HG02588 (cell line): ENCODE measurements around the gene PIANP.
"Not testable (repeated sequence)": the region's sequence is repeated elsewhere in the genome, so short reads cannot be mapped to it uniquely, and the experiment has no call there.

Experiments
- ATAC-seq: cut with Tn5 transposase; IDR thresholded peaks from one replicate; pipeline ENCODE4 v1.9.1; 2021; ENCODE audit warnings: mild to moderate bottlenecking, moderate library complexity; ENCODE audit not compliant: unreplicated experiment

PIANP gene, protein sequence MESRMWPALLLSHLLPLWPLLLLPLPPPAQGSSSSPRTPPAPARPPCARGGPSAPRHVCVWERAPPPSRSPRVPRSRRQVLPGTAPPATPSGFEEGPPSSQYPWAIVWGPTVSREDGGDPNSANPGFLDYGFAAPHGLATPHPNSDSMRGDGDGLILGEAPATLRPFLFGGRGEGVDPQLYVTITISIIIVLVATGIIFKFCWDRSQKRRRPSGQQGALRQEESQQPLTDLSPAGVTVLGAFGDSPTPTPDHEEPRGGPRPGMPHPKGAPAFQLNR

DNA sequence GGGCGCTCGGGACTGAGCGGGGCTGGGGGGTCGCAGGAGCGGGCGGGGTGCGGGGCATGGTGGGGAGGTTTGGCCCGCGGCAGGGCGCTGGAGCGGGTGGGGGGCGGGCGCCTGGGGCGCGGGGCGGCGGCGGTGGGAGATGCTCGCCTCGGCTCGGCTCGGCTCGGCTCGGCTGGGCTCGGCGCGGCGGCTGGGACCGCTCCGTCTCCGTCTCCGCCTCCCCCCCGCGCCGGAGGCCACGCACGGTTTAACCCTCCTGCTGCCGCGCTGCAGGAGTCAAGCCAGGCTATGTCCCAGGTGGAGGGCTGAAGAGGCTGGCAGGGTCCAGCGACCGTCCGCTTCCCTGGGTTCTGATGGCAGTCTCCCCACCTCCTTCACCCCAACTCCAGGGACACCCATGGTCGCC is at the start of gene PIANP:
TSS of gene PIANP (minus strand) at position 170 of the 406 bp plus-strand sequence. CDS start 2,754 bp downstream, outside the sequence.
- no peak for ATAC-seq

DNA sequence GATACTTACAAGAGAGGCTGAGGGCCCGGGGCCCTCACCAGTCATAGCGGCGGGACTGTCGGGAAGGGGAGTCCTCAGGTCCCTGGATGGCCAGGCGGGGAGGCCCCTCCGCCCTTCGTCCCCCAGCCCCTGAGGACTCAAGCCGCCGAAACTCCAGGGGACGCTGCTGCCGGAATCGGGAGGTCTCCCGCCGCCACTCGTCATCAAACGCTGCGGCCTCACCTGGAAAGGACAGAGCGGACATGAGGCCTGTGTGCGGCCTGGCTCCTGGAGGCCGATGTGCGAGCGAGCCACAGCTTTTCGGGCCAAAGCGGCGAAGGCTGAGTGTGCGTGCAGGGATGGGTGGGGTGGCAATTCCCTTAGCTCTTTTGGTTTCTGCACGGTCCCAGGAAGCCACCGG is 48.1 kb upstream of the PIANP start:
- ATAC-seq = no peak

DNA sequence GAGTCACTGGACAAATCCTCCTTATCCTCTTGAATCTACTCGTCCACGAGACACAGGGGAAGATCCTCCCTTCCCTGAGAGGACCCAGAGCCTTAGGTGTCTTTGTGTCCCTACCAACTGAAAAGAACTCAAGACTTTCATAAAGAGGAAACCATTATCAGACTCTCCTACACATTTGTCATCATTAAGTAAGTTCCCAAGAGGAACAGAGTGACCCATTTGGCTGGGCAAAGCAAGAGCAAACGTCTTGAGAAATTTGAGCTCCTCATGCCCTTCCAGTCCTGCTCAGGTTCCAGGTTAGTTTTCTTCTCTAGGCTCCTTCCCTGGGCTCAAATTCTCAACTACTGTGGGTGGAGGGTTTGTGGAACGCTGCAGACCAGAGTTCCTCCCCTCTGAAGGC is 46.6 kb upstream of the PIANP start:
- no peak for ATAC-seq

DNA sequence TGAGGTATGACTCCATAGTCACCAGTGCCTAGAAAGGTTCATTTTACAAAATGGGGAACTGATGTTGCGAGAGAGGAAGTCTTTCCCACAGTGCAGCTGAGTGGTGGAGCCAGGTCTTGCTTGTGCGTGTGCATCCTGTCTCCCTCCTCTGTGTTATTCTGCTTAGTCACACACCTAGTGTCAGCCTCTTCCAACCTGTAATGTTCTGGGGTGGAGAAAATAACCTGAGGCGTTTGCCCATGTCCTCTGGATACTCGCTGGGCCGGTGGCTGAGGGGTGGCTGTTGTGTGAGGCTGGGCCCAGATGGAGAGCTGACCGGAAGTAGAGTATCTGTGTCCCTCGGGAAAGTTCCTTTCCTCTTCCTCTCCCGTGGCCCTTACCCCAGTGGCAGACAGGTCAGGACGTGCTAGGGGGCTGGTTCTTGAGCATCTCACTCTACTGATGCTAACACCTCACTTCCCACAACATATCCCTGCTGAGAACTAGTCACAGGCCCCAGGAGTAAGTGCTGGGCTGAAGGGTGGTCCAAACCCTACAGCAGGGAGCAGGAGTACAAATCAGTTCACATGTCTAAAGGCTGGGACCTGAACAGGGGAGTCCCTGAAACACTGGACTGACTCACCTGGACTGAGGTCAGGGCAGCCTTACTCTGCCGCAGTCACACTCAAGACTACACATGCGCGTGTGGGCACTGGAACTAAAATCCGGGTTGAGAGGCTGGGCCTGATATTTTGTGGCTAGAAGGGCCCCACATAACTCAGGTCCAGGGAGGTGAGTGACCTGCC is 45.3 kb upstream of the PIANP start:
- ATAC-seq = no peak

DNA sequence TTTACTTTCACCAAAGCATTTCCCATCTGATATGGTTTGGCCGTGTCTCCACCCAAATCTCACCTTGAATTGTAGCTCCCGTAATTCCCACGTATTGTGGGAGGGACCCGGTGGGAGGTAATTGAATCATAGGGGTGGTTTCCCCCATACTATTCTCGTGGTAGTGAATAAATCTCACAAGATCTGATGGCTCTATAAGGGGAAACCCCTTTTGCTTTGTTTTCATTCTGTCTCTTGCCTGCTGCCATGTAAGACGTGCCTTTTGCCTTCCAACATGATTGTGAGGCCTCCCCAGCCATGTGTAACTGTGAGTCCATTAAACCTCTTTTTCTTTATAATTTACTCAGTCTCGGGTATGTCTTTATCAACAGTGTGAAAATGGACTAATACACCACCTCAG is 42.7 kb upstream of the PIANP start:
- ATAC-seq = not testable (repeated sequence)

DNA sequence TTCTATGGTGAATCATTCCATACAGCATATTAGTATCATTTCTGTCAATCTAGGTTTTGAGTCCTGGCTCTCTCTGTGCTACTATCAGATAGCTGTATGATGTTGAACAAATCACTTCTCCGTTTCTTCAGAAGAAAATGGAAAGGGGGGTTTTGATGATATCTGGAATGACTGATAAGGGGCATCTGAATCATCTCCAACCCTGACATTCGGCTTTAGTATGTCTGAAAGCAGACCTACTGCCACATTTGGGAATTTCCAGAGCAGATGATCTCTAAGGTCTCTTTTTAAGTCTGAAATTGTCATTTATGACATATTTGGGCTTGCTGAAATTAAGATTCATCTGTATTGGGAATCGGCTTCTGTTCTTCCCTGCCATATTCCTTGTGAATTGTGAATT is 42.2 kb upstream of the PIANP start:
- no peak for ATAC-seq

DNA sequence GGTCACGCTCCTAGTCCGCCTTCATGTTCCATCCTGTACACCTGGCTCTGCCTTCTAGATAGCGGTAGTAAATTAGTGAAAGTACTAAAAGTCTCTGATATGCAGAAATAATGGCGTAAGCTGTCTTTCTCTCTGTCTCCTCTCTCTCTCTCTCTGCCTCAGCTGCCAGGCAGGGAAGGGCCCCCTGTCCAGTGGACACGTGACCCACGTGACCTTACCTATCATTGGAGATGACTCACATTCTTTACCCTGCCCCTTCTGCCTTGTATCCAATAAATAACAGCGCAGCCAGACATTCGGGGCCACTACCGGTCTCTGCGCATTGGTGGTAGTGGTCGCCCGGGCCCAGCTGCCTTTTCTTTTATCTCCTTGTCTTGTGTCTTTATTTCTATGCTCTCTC is 41.5 kb upstream of the PIANP start:
- ATAC-seq = not testable (repeated sequence)

DNA sequence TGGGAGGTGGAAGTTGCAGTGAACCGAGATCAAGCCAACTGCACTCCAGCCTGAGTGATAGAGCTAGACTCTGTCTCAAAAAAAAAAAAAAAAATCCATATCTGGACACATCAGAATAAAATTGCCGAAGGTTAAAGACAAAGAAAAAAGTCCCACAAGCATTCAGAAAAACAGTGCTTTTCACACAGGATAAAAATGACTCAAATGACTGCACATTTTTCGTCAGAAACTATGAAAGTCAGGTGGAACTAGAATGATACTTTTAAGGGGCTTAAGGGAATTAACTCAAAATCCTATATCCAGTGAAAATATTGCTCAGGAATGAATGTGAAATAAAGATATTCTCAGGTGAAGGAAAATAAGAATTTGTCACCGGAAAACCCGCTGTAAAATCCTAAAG is 36.1 kb upstream of the PIANP start:
- no peak for ATAC-seq

DNA sequence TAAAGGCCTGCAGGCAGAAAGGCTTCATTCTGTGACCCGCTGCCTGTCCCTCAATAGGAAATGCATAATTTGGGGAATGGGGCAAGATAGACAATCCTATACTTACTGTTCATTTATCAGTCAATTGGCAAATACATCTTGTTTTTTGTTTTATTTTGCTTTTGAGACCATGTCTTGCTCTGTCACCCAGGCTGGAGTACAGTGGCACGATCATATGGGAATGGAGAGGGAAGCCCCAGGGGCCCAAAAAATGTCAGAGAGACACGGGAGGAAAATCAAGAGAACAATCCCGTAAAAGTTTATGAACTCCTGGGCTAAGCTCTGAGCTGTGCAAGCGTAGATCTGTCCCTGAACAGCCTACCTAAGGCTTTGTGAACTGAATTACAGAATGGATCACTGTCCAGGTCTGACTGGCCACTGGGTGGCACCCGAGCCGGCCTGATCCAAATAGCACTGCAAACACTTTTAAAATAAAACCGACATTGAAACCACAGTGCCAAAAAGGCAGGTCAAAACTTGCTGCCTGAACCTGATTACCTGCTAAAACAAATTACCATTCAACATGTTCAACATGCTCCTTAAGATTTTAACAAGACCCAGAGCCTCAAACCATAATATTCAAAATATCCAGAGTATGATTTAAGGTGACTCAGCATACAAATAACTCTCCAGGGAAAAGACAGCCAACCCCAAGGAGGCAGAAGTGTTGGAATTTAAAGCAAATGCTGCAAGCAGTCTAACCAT is 35.0 kb upstream of the PIANP start:
- no peak for ATAC-seq

DNA sequence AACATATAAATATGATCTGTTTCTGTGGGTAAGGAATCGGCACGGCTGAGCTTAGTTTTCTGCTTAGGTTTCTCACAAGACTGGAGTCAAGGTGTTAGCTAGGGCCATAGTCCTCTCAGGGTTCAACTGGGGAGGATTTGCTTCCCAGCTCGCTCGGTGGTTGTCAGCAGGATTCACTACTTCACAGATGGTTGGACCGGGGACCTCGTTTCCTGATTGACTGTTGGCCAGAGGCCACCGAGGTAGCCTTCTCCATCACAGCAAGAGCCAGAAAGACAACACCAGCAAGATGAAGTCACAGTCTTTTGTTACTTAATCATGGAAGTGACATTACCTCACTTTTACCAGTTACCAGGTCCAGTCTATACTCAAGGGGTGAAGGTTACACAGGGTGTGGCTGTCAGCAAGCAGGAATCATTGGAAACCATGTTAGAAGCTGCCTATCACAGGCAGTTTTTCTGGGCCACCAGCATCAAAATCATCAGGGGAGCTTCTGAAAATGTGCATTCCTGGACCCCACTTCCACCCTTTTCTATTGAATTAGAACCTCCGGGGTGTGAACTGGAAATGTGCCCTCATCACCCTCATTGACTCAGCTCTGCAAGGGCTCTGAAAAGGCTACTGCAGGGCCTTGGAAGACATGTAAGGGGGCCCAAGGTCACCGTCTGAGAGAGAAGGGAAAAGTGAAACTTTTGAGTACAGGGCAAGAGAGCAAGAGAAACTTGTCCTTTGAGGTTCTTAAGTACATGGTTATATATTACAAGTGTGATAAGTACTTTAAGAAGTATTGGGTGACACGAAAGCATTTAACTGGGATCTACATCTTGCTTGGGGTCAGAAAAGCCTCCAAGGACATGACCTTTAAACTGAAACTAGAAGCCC is 34.1 kb upstream of the PIANP start:
- ATAC-seq = no peak

DNA sequence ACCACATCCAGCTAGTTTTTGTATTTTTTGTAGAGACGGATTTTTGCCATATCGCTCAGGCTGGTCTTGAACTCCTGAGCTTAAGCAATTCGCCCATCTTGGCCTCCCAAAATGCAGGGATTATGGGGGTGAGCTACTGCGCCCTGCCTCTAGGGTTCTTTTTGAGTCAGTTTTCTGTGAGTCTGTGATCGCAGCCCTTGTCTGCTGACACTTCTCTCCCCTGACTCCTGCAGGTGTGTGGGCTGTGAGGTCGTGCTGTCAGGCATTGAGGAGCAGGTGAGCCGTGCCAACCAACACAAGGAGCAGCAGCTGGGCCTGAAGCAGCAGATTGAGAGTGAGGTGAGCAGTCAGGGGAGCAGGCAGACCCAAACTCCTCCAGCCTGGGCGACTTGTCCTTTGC is 29.6 kb upstream of the PIANP start:
- no peak for ATAC-seq

DNA sequence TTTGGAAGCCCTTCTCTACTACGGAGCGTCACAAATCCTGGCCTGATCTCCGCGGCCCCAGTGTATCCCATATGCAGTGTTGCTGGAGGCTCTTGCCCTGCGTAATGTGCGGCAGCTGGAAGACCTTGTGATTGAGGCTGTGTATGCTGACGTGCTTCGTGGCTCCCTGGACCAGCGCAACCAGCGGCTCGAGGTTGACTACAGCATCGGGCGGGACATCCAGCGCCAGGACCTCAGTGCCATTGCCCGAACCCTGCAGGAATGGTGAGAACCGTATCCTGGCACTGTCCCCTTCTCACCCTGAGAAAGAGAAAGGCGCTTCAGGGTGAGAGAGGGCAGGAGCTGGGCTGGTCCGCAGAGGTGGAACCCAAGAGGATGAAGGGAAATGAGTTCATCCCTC is 28.6 kb upstream of the PIANP start:
- no peak for ATAC-seq

DNA sequence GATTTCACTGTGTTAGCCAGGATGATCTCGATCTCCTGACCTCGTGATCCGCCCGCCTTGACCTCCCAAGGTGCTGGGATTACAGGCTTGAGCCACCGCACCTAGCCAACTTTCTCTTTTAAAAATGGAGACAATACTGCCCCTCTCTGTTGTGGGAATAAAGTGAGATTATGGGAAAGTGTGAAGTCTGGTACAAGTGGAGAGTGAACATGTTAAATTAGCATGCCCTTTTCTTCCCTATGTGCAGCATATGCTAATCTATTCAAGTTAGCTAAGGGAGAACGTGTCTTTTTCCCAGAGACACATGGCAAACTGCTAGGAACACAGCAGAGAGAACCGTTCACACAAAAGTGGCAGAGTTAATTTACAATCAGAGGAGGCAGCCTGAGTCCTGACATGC is 24.7 kb upstream of the PIANP start:
- ATAC-seq = no peak

DNA sequence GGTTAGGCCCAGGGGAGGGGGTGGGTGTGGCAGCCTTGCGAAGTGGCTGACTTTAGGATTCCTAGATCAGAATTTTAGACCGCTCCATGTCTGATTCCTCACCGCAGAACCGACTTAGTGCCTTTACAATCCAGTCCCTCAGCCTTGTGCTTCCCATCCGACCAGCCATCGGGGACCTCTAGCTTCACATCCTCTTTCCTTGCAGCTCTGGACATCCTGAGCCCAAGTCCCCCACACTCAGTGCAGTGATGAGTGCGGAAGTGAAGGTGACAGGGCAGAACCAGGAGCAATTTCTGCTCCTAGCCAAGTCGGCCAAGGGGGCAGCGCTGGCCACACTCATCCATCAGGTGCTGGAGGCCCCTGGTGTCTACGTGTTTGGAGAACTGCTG is 23.8 kb upstream of the PIANP start:
- peak; percentile 17 for ATAC-seq

DNA sequence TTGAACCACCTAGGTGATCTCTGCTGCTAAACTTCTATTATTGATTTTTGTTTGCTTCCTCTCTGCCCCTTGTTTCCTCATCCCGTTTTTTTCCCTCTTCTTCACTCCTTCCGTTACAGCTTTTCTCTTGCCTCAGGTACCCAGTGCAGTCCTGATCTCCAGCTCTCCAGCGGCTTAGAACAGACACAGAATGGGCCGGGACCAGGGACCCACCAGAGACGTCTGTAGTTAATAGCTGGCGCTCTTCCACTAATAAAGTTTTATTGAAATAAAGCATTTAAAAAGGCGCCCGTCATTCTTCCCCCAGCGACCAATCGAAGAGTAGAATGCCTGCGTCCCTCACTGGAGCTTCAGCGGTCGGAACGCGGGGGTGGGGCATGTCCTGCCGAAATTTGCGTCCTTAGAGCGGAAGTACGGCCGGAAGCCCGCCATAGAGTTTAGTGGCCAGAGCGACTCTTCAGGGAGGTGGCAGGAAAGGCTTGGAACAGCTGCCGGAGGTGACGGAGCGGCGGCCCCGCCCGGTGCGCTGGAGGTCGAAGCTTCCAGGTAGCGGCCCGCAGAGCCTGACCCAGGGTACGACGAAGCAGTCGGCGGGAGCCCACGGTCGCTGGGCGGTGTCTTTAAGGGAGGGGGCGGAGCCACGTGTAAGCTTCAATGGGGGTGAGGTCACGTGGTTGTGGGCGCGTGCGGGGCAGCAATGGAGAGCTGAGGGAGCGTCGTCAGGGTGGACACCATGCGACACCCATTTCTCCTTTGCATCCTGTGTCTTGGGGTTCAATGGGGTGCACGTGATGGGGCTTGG is 23.2 kb upstream of the PIANP start, which contains the start of gene COPS7A:
TSS of gene COPS7A (plus strand) at position 440 of the 802 bp plus-strand sequence. CDS start 611 bp downstream, outside the sequence.
- ATAC-seq = peak; percentile 90

DNA sequence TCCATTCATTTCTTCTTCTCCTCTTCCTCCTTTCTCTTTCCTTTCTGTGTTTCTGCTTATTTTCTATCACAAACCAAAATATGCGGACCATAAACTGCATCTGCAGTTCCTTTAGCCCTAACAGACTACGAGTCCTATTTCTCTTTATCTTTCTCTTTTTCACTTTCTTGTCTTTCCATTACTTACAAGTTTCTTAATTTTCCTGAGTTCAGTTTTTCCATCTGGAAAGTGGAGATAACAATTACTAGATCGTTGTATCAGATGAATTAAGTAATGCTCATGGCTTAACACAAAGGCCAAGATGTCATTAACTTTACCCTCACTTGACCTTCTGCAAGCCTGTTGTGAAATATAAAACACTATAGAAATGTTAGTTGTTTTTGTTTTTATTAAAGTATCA is 22.2 kb upstream of the PIANP start:
- ATAC-seq = no peak

DNA sequence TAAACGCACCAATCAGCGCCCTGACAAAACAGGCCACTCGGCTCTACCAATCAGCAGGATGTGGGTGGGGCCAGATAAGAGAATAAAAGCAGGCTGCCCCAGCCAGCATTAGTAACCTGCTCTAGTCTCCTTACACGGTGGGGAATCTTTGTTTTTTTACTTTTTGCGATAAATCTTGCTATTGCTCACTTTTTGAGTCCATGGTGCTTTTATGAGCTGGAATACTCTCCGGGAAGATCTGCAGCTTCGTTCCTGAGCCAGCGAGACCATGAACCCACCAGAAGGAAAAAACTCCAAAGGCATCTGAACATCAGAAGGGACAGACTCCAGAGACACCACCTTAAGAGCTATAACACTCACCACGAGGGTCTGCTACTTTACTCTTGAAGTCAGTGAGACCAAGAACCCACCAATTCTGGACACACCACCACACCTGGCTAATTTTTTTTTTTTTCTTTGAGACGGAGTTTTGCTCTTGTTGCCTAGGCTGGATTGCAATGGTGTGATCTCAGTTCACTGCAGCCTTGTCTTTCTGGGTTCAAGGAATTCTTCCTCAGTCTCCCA is 16.3 kb upstream of the PIANP start:
- no peak for ATAC-seq

DNA sequence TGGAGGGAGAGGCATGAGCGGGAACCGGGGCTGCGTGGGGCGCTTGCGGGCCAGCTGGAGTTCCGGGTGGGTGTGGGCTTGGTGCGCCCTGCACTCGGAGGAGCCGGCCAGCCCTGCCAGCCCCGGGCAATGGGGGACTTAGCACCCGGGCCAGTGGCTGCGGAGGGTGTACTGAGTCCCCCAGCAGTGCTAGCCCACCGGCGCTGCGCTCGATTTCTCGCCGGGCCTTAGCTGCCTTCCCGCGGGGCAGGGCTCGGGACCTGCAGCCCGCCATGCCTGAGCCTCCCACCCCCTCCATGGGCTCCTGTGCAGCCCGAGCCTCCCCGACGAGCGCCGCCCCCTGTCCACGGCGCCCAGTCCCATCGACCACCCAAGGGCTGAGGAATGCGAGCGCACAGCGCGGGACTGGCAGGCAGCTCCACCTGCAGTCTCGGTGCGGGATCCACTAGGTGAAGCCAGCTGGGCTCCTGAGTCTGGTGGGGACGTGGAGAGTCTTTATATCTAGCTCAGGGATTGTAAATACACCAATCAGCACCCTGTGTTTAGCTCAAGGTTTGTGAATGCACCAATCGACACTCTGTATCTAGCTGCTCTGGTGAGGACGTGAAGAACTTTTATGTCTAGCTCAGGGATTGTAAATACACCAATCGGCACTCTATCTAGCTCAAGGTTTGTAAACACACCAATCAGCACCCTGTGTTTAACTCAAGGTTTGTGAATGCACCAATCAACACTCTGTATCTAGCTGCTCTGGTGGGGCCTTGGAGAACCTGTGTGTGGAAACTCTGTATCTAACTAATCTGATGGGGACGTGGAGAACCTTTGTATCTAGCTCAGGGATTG is 15.6 kb upstream of the PIANP start:
- ATAC-seq = not testable (repeated sequence)

DNA sequence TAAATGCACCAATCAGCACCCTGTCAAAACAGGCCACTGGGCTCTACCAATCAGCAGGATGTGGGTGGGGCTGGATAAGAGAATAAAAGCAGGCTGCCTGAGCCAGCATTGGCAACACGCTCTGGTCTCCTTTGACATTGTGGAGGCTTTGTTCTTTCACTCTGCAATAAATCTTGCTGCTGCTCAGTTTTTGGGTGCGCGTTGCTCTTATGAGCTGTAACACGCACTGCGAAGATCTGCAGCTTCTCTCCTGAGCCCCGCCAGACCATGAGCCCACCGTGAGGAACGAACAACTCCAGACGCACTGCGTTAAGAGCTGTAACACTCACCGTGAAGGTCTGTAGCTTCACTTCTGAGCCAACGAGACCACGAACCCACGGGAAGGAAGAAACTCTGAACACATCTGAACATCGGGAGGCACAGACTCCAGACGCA is 8.4 kb upstream of the PIANP start:
- no peak for ATAC-seq
